NAMALWA (cell line): ENCODE measurements around the gene DHRS4L2.
"Not testable (repeated sequence)": the region's sequence is repeated elsewhere in the genome, so short reads cannot be mapped to it uniquely, and the experiment has no call there.

Experiments
- DNase-seq: peaks from one replicate; pipeline ENCODE4 v3.0.0-alpha.2; 2015; ENCODE audit warnings: low spot score

DHRS4L2 gene

GRCh38 chr14:23973178-23973577 is 15.6 kb upstream of the DHRS4L2 start:
- not testable (repeated sequence) for DNase-seq

- not testable (repeated sequence) for DNase-seq
These were observed 14.7 kb upstream of the DHRS4L2 start for GRCh38 chr14:23974041-23974440.

GRCh38 chr14:23977208-23977607 is 11.5 kb upstream of the DHRS4L2 start:
- peak; percentile 39 for DNase-seq

- DNase-seq = not testable (repeated sequence)
These were observed 6.5 kb upstream of the DHRS4L2 start for GRCh38 chr14:23981951-23982813.

DNA sequence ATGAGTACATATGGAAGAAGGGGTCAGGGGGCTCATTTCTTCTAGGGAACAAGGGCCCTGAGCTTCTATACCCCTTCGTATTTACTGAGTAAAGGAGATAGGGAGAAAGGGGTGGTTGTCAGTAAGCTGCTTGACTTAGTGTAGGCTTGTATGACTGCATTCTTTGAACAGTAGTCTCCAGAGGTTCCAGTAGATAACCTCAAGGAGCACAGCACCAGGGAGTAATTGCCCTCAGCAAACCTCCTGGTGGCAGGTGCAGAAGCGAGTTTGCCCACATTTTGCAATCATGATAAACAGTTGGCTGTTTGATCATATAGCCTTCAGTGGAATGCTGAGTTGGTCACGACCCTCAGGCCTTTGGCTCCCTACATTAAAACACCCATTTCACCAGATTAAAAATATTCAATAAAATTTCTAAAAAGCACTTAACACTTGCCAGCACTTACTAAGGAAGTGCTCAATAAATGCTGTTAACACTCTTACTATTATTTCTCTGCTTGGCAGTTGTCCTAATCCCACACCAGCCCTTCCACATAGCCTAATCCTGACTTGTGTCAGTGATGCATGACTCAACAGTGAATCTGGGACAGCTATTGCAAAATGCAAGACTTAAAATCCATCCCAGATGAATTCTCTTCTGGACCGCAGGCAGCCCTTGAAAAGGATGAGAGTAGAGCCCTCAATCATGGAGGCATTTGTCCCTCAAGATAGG is 3.7 kb upstream of the DHRS4L2 start:
- no peak for DNase-seq

- DNase-seq = not testable (repeated sequence)
These were observed 514 bp upstream of the DHRS4L2 start for GRCh38 chr14:23988223-23988606.

- DNase-seq = not testable (repeated sequence)
These were observed 1.2 kb downstream of the DHRS4L2 start for GRCh38 chr14:23989734-23990445.

DNA sequence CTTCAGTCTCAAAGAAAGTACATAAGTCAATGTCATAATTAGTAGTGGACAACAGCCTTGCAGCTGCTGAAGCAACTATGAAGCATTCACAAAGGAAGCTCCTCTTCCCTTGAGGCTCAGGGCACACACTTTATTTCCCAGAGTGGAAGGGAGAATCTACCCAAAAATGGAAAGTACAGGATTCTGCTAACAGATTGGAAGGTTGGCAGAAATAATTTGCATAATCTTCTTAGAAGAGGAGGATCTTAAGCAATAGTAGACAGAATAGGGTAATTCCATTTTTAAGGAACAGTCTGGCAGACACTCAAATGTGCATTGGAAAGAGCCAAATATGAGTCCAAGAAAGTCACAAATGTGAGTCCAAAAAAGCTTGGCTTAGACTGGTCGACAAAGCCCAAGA is 2.2 kb downstream of the DHRS4L2 start:
- DNase-seq = not testable (repeated sequence)

DNA sequence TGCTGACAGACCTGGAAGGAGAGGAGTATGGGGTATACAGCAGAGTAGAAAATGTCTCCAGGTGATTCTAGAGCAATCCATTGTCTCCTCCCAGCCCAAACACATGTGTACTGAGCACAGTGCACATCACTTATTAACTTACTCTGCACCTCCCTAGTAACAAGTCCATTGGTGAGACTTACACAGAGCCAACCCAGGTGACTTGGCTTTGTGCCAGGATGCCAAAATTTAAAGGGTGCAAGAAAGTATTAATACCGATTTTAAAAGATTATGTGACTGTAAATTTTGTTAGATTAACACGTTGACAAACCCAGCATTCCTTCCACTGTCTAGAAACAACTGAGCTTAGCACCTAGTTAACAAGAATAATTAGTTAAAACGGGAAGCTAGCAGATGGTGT is 4.3 kb downstream of the DHRS4L2 start:
- DNase-seq = not testable (repeated sequence)

- DNase-seq = not testable (repeated sequence)
These were observed 7.3 kb downstream of the DHRS4L2 start for GRCh38 chr14:23996009-23996408.

DNA sequence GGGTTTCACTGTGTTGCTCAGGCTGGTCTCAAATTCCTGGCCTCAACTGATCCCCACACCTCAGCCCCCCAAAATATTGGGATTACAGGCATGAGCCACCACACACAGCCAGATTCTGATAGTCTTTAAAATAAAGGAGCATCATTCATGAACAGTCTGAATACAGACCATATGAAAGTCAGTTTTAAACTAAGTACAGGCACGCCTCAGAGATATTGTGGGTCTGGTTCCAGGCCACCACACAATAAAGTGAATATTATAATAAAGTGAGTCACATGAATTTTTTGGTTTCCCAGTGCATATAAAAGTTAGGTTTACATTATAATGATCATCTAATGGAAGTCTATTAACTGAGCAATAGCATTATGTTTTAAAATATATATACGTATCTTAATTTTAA is 8.1 kb downstream of the DHRS4L2 start:
- not testable (repeated sequence) for DNase-seq

DNA sequence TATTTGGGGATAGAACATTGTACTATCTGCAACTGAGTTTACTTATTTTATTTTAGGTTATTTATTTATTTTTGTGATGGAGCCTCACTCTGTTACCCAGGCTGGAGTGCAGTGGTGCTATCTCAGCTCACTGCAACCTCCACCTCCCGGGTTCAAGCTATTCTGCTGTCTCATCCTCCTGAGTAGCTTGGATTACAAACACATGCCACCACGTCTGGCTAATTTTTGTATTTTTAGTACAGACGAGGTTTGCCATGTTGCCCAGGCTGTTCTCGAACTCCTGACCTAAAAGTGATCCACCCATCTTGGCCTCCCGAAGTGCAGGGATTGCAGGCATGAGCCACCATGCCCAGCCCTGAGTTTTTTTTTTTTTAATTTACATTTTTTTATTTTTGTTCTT is 10.9 kb downstream of the DHRS4L2 start:
- not testable (repeated sequence) for DNase-seq

GRCh38 chr14:24001078-24001477 is 12.3 kb downstream of the DHRS4L2 start:
- not testable (repeated sequence) for DNase-seq

DNA sequence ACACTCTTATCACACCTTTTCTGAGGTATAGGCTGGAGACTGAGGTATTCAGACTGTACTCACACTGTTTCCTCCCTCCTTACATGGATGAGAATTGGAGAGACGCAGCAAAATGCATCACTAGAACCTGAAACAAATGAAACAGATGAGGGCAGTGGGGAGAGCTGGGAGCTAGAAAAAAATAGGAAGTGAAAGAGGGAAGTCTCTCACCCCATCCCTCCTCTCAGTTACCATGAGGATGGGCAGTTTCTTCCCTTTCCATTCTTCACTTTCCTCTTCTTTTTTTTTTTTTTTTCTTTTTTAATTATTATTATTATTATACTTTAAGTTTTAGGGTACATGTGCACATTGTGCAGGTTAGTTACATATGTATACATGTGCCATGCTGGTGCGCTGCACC is 12.9 kb downstream of the DHRS4L2 start:
- not testable (repeated sequence) for DNase-seq

DNA sequence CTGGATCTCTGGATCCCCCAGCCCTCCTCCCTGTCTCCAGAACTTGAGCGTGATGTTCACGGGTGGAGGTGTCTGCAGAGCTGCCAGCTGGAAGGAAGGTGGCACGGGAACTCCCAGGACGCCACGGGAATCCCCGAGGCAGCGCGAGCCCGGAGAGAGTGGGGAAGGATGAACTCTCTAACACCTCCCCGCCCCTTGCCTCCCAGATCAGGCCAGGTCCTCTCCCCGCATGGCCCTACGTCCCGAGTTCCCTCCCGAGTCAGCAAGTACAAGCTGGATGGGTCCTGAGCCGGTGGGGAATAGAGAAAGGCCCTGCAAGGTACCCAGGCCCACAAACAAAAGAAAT is 17.7 kb downstream of the DHRS4L2 start:
- DNase-seq = not testable (repeated sequence)

DNA sequence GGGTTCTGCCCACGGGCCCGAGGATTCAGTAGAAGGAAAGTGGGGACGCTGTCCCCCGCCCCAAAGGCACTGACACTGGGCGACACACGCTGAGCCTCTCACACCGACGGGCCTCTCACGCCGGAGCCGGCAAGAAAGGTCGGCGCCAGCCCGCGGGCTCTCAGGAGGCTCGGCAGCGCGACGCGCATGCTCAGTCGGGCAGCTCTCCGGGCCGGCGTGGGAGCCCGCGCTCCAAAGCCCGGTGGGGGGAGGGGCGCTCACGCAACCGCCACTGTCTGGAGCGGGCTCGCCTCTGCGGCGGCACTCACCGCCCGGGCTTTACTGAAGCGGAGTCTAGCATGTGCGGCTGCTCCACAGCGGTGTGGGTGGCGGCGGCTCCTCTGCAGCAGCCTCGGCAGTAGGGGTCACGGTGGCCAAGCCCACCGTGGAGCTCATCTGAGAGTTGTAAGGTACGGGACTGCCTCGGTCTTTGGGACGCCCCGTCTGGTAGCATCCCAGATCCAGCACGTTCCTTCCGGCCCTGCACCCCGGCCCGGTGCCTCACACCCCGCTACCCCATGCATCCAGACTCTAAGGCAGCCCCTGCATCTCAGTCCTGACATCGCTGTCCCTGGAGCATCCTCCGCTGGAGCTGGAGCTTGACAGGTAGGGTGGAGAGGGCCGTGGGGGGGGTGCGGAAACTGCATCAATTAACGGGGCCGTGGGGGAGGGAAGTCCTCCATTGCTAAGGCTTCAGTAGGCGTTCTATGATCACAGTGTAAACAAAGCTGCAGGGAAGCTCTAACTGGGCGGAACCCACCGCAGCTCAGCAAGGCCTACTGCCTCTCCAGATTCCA is 18.3 kb downstream of the DHRS4L2 start:
- peak; percentile 52 for DNase-seq

- no peak for DNase-seq
These were observed 22.3 kb downstream of the DHRS4L2 start for GRCh38 chr14:24011051-24011450.

DNA sequence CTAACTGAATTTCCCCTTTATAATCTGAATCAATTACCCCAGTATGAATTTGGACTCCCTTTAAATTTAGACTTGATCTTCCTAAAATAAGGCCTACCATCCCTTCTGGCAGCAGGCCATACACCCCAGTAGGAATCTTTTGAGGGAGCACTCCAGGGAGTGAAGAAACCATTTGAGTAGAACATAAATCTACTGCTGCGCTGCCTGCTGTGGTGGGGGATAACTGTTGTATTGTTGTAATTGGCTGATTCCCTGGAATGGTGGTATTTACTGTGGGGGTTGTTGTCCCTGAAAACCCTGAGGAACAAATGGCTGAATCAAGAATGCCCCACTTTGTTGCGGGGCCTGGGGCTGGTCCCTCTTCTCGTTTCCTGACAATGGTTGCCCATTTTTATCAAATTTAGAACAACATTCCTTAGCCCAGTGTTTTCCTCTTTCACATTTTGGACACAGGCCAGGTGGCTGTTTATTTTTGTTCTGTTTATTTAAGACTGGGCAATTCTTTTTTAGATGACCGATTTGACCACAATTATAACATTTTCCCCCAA is 24.1 kb downstream of the DHRS4L2 start:
- not testable (repeated sequence) for DNase-seq

GRCh38 chr14:24013654-24014514 is 25.2 kb downstream of the DHRS4L2 start:
- DNase-seq = peak; percentile 88

DNA sequence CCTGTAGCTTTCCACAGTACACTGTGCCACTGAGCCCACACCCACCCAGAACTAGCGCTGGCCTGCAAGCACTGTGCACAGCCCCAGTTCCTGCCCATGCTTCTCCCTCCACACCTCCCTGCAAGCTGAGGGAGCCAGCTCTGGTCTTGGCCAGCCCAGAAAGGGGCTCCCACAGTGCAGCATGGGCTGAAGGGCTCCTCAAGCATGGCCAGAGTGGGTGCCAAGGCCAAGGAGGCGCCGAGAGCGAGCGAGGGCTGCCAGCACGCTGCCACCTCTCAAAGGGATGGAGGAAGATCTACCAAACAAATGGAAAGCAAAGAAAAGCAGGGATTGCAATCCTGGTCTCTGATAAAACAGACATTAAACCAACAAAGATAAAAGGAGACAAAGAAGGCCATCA is 27.0 kb downstream of the DHRS4L2 start:
- not testable (repeated sequence) for DNase-seq
